GM12891 (cell line): ENCODE data around the gene TUB.

Experiments
- PAX5 ChIP-seq: IDR thresholded peaks from 2 replicates; pipeline ENCODE4 v1.6.1; 2011; ENCODE audit warnings: low read length, moderate library complexity, mild to moderate bottlenecking; ENCODE audit not compliant: insufficient read depth, severe bottlenecking
- POLR2A ChIP-seq: IDR thresholded peaks from 2 replicates; pipeline ENCODE4 v1.6.1; 2011; ENCODE audit warnings: low read depth, low read length, control low read depth
- POLR2AphosphoS5 ChIP-seq: IDR thresholded peaks from 2 replicates; pipeline ENCODE4 v1.6.1; 2011; ENCODE audit warnings: low read depth, low read length, control low read depth
- POU2F2 ChIP-seq: IDR thresholded peaks from 2 replicates; pipeline ENCODE4 v1.6.1; 2011; ENCODE audit warnings: low read depth, mild to moderate bottlenecking, control low read depth, low read length, moderate library complexity
- SPI1 ChIP-seq: IDR thresholded peaks from 2 replicates; pipeline ENCODE4 v1.6.1; 2011; ENCODE audit warnings: low read depth, low read length, control low read depth
- TAF1 ChIP-seq: IDR thresholded peaks from 2 replicates; pipeline ENCODE4 v1.6.1; 2011; ENCODE audit warnings: low read depth, low read length, control low read depth

GRCh38 chr11:8084352-8084751, 3.3 kb downstream of the TUB start:
- TF ChIP-seq POLR2A (no peak), TAF1 (no peak), PAX5 (no peak), POLR2AphosphoS5 (no peak), SPI1 (no peak), POU2F2 (no peak)
